ENCODE measurements around the gene MAGEB4.

The MAGEB4 gene

GRCh38 chrX:30246769-30247489 is 5.1 kb downstream of the MAGEB4 start, which contains the start of gene MAGEB1:
TSS of gene MAGEB1 (plus strand) at chrX:30247146. CDS start at chrX:30250494, 3,348 bp downstream.
- peaks cover 9% of the 10 kb centered on the region; the same call in 1 of the 2 replicates for H3K4me1 ChIP-seq (ENCODE audit: control insufficient read depth, insufficient read depth, low read length)
- no peak within 1 kb of the TSS for H3K9ac ChIP-seq (ENCODE audit: low read depth, low read length)
- no peaks in the 10 kb centered on the region for H3K36me3 ChIP-seq (ENCODE audit: control insufficient read depth, insufficient read depth, low read length)
- H3K27me3 ChIP-seq (ENCODE audit: control insufficient read depth, insufficient read depth, low read length) = no peaks in the 10 kb centered on the region; the same call in 1 of the 2 replicates
- H3K27ac ChIP-seq (ENCODE audit: low read depth, low read length) = no peak within 1 kb of the TSS
- no peak within 1 kb of the TSS for H3K4me3 ChIP-seq (ENCODE audit: low read depth, low read length)
- no peaks in the 10 kb centered on the region; the same call in 1 of the 2 replicates for H3K9me3 ChIP-seq (ENCODE audit: control insufficient read depth, insufficient read depth, low read length)

- Histone ChIP-seq H3K9ac (ENCODE audit: low read depth, low read length) (no peak overlapping the region), H3K4me3 (ENCODE audit: low read depth, low read length) (no peak overlapping the region), H3K36me3 (ENCODE audit: control insufficient read depth, insufficient read depth, low read length) (no peaks in the 10 kb centered on the region), H3K9me3 (ENCODE audit: control insufficient read depth, insufficient read depth, low read length) (peaks cover 2% of the 10 kb centered on the region; the same call in 1 of the 2 replicates), H3K4me1 (ENCODE audit: control insufficient read depth, insufficient read depth, low read length) (peaks cover 7% of the 10 kb centered on the region; the same call in 1 of the 2 replicates), H3K27me3 (ENCODE audit: control insufficient read depth, insufficient read depth, low read length) (no peaks in the 10 kb centered on the region; the same call in 1 of the 2 replicates), H3K27ac (ENCODE audit: low read depth, low read length) (no peak overlapping the region)
These were observed 7.1 kb downstream of the MAGEB4 start for GRCh38 chrX:30248854-30249253.

- no peak overlapping the region for H3K27ac ChIP-seq (ENCODE audit: low read depth, low read length)
- no peak overlapping the region for H3K4me3 ChIP-seq (ENCODE audit: low read depth, low read length)
- H3K36me3 ChIP-seq (ENCODE audit: control insufficient read depth, insufficient read depth, low read length) = no peaks in the 10 kb centered on the region
- H3K4me1 ChIP-seq (ENCODE audit: control insufficient read depth, insufficient read depth, low read length) = no peaks in the 10 kb centered on the region
- H3K9ac ChIP-seq (ENCODE audit: low read depth, low read length) = no peak overlapping the region
- H3K27me3 ChIP-seq (ENCODE audit: control insufficient read depth, insufficient read depth, low read length) = no peaks in the 10 kb centered on the region
- peaks cover 29% of the 10 kb centered on the region for H3K9me3 ChIP-seq (ENCODE audit: control insufficient read depth, insufficient read depth, low read length)
These were observed 11.5 kb downstream of the MAGEB4 start for GRCh38 chrX:30253257-30253656.

- no peak overlapping the region for H3K9ac ChIP-seq (ENCODE audit: low read depth, low read length)
- no peaks in the 10 kb centered on the region for H3K36me3 ChIP-seq (ENCODE audit: control insufficient read depth, insufficient read depth, low read length)
- no peak overlapping the region for H3K27ac ChIP-seq (ENCODE audit: low read depth, low read length)
- no peaks in the 10 kb centered on the region for H3K4me1 ChIP-seq (ENCODE audit: control insufficient read depth, insufficient read depth, low read length)
- H3K27me3 ChIP-seq (ENCODE audit: control insufficient read depth, insufficient read depth, low read length) = no peaks in the 10 kb centered on the region
- no peak overlapping the region for H3K4me3 ChIP-seq (ENCODE audit: low read depth, low read length)
- H3K9me3 ChIP-seq (ENCODE audit: control insufficient read depth, insufficient read depth, low read length) = peaks cover 16% of the 10 kb centered on the region
These were observed 18.1 kb downstream of the MAGEB4 start for GRCh38 chrX:30259927-30260326.

- no peaks in the 10 kb centered on the region for H3K4me1 ChIP-seq (ENCODE audit: control insufficient read depth, insufficient read depth, low read length)
- no peak overlapping the region for H3K4me3 ChIP-seq (ENCODE audit: low read depth, low read length)
- no peak overlapping the region for H3K27ac ChIP-seq (ENCODE audit: low read depth, low read length)
- H3K9me3 ChIP-seq (ENCODE audit: control insufficient read depth, insufficient read depth, low read length) = peaks cover 11% of the 10 kb centered on the region
- H3K36me3 ChIP-seq (ENCODE audit: control insufficient read depth, insufficient read depth, low read length) = no peaks in the 10 kb centered on the region
- no peak overlapping the region for H3K9ac ChIP-seq (ENCODE audit: low read depth, low read length)
- H3K27me3 ChIP-seq (ENCODE audit: control insufficient read depth, insufficient read depth, low read length) = no peaks in the 10 kb centered on the region
These were observed 19.2 kb downstream of the MAGEB4 start for GRCh38 chrX:30261012-30261411.

- Histone ChIP-seq H3K9ac (ENCODE audit: low read depth, low read length) (no peak overlapping the region), H3K36me3 (ENCODE audit: control insufficient read depth, insufficient read depth, low read length) (no peaks in the 10 kb centered on the region), H3K27ac (ENCODE audit: low read depth, low read length) (no peak overlapping the region), H3K9me3 (ENCODE audit: control insufficient read depth, insufficient read depth, low read length) (no peaks in the 10 kb centered on the region), H3K4me1 (ENCODE audit: control insufficient read depth, insufficient read depth, low read length) (no peaks in the 10 kb centered on the region), H3K27me3 (ENCODE audit: control insufficient read depth, insufficient read depth, low read length) (no peaks in the 10 kb centered on the region), H3K4me3 (ENCODE audit: low read depth, low read length) (no peak overlapping the region)
These were observed 21.0 kb downstream of the MAGEB4 start for GRCh38 chrX:30262763-30263162.

- Histone ChIP-seq H3K27ac (ENCODE audit: low read depth, low read length) (no peak overlapping the region), H3K4me3 (ENCODE audit: low read depth, low read length) (no peak overlapping the region), H3K27me3 (ENCODE audit: control insufficient read depth, insufficient read depth, low read length) (no peaks in the 10 kb centered on the region), H3K9me3 (ENCODE audit: control insufficient read depth, insufficient read depth, low read length) (no peaks in the 10 kb centered on the region), H3K36me3 (ENCODE audit: control insufficient read depth, insufficient read depth, low read length) (no peaks in the 10 kb centered on the region), H3K9ac (ENCODE audit: low read depth, low read length) (no peak overlapping the region), H3K4me1 (ENCODE audit: control insufficient read depth, insufficient read depth, low read length) (0 out of 2 replicates have a peak, but pooled peaks cover 4% of the 10 kb centered on the region)
These were observed 28.8 kb downstream of the MAGEB4 start for GRCh38 chrX:30270639-30271038.

- Histone ChIP-seq H3K9ac (ENCODE audit: low read depth, low read length) (no peak overlapping the region), H3K9me3 (ENCODE audit: control insufficient read depth, insufficient read depth, low read length) (no peaks in the 10 kb centered on the region), H3K27me3 (ENCODE audit: control insufficient read depth, insufficient read depth, low read length) (no peaks in the 10 kb centered on the region), H3K27ac (ENCODE audit: low read depth, low read length) (no peak overlapping the region), H3K36me3 (ENCODE audit: control insufficient read depth, insufficient read depth, low read length) (no peaks in the 10 kb centered on the region), H3K4me1 (ENCODE audit: control insufficient read depth, insufficient read depth, low read length) (0 out of 2 replicates have a peak, but pooled peaks cover 4% of the 10 kb centered on the region), H3K4me3 (ENCODE audit: low read depth, low read length) (no peak overlapping the region)
These were observed 33.7 kb downstream of the MAGEB4 start for GRCh38 chrX:30275498-30275897.

- Histone ChIP-seq H3K9me3 (ENCODE audit: control insufficient read depth, insufficient read depth, low read length) (no peaks in the 10 kb centered on the region), H3K27ac (ENCODE audit: low read depth, low read length) (no peak overlapping the region), H3K27me3 (ENCODE audit: control insufficient read depth, insufficient read depth, low read length) (no peaks in the 10 kb centered on the region), H3K36me3 (ENCODE audit: control insufficient read depth, insufficient read depth, low read length) (no peaks in the 10 kb centered on the region), H3K4me3 (ENCODE audit: low read depth, low read length) (no peak overlapping the region), H3K9ac (ENCODE audit: low read depth, low read length) (no peak overlapping the region), H3K4me1 (ENCODE audit: control insufficient read depth, insufficient read depth, low read length) (0 out of 2 replicates have a peak, but pooled peaks cover 4% of the 10 kb centered on the region)
These were observed 36.6 kb downstream of the MAGEB4 start for GRCh38 chrX:30278365-30278764.

GRCh38 chrX:30280428-30280827 is 38.6 kb downstream of the MAGEB4 start:
- no peak overlapping the region for H3K4me3 ChIP-seq (ENCODE audit: low read depth, low read length)
- no peaks in the 10 kb centered on the region for H3K9me3 ChIP-seq (ENCODE audit: control insufficient read depth, insufficient read depth, low read length)
- H3K9ac ChIP-seq (ENCODE audit: low read depth, low read length) = no peak overlapping the region
- H3K27ac ChIP-seq (ENCODE audit: low read depth, low read length) = no peak overlapping the region
- no peaks in the 10 kb centered on the region for H3K27me3 ChIP-seq (ENCODE audit: control insufficient read depth, insufficient read depth, low read length)
- no peaks in the 10 kb centered on the region for H3K36me3 ChIP-seq (ENCODE audit: control insufficient read depth, insufficient read depth, low read length)
- H3K4me1 ChIP-seq (ENCODE audit: control insufficient read depth, insufficient read depth, low read length) = 0 out of 2 replicates have a peak, but pooled peaks cover under 1% of the 10 kb centered on the region

- Histone ChIP-seq H3K27ac (ENCODE audit: low read depth, low read length) (no peak overlapping the region), H3K36me3 (ENCODE audit: control insufficient read depth, insufficient read depth, low read length) (no peaks in the 10 kb centered on the region), H3K9me3 (ENCODE audit: control insufficient read depth, insufficient read depth, low read length) (no peaks in the 10 kb centered on the region), H3K4me1 (ENCODE audit: control insufficient read depth, insufficient read depth, low read length) (no peaks in the 10 kb centered on the region), H3K9ac (ENCODE audit: low read depth, low read length) (no peak overlapping the region), H3K27me3 (ENCODE audit: control insufficient read depth, insufficient read depth, low read length) (no peaks in the 10 kb centered on the region), H3K4me3 (ENCODE audit: low read depth, low read length) (no peak overlapping the region)
These were observed 40.7 kb downstream of the MAGEB4 start for GRCh38 chrX:30282527-30282926.

Data from HUES48 (cell line).